Activated CD4-positive, alpha-beta T cell treated with anti-CD3 and anti-CD28 coated beads, Interleukin-2, amount 50 U/mL, for 24 hours (primary cell): Measurements from ENCODE around the gene FIG4.
"Not testable (repeated sequence)": the region's sequence is repeated elsewhere in the genome, so short reads cannot be mapped to it uniquely, and the experiment has no call there.

Experiments
- DNase-seq, 2 donors: peaks; one replicate each; pipeline ENCODE4 v3.0.0-alpha.2; 2020; ENCODE audit warnings: low read depth in 1 of 2, low spot score in 1 of 2

Gene FIG4

DNA sequence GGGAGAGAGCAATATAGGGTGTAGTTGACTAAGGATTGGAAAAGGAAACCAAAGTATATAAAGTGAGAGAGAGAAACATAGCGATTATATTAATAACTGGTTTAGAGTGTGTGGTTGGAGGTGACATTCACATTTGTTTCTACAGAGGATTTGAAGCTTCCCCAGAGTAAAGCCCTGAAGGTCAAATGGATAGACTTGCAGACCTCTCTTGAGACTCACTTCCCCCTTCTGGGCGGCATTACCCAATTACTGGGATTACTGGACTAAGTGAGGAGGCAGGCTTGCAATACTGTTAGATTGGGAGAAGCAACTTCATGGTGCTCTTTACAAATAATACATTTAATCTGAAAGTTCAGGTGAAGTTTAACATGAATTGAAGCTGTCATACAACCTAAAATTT, 10.7 kb downstream of the FIG4 start:
- no peak for DNase-seq

DNA sequence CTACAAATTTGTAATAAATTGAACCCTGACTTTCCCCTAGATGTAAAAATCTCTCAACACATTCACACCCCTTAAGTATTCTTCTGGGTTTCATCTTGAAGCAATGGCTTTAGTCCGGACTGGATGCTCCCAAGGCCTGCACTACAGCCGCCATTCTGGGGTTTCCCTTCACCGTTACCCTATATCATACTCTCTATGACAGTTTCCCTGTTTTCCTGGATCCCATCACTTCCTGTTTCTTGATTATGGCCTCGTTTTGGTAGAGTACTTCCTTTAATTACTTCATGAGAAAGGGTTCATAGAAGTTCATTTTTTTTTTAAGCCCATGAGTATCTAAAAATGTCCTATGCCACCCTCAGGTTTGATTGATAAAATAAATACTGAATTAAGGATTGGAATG, 11.7 kb downstream of the FIG4 start:
- no peak for DNase-seq

DNA sequence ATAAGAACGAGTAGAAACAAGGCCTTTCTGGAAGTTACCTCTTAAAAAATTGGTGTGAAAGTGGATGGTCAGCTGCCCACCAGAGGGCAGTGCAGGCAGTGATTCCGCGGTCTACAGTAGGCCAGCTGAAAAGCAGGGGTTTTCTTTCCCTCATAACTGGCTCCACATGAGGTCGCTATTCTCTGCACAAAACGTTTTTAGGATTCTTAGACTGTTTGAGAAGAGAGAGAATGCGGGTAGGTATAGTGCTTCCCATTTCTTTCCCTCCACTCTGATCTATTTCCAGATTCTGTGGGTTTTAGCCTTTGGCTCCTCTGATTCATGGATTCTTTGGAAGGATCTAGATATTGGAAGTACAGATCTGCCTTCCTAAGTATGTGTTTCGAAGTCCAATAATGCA, 14.2 kb downstream of the FIG4 start:
- DNase-seq, result peak in 1 of 2 donors; percentile 66

DNA sequence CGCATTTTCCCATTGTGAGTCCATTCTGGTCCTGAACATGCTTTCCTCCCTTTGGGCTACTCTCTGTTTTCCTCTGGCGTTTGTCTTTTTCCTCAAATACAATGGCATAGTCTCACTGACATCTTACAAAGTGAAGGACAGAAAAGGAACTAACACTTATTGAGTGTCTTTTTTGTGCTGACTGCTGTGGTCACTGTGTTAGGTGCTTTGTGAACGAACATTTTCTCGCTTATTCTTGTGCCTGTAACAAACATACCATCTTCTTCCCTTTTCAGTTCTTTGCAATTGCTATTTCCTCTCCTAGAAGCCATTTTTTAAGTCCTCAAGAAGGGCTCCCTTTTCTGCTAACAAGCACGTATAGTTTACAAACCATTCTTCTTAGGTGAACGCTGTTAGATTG, 15.4 kb downstream of the FIG4 start:
- DNase-seq, result no peak

DNA sequence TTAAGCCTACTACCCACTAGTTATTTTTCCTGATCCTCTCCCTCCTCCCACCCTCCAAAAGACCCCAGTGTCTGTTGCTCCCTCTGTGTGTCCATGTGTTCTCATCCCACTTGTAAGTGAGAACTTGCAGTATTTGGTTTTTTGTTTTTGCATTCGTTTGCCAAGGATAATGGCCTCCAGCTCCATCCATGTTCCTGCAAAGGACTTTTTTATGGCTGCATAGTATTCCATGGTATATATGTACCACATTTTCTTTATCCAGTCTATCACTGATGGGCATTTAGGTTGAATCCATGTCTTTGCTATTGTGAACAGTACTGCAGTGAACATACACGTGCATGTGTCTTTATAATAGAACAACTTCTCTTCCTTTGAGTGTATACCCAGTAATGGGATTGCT, 17.0 kb downstream of the FIG4 start:
- DNase-seq, result not testable (repeated sequence)

DNA sequence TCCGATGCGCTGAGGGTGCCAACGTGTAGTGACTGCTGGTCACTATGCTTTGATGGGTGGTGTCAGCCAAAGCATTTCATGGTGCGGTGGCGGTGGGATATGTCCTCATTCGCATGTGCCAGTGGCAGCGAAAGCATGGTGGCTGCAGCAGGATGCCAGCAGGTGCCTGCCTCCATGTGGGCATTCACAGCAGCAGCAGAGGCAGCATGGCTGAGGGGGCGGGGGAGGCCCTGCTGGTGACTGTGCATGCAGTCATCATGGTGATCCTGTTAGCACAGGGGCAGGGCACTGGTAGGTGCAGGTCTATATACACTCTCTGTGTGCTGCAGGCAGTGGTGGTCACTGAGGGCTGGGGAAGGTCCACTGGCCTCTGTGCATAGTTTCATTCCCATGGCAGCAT, 22.0 kb downstream of the FIG4 start:
- no peak for DNase-seq

DNA sequence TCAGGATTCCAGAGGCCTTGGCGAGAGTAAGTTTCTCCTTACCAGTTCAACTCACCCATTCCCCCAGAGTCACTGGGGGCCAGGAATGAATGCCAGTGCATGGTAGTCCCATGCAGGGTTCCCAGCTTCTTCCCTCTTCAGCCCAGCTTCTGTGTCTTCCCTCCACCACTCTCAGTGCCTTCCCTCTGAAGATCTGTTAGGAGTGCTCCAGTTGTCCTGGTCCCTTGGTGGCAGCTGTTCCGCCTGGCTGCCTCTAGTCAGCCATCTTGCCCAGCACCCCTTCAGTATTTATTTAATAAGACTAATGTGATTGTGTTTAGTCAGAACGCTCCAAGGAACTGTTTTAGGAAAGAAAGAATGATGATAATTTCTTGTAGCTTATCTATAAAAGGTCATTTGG, 23.1 kb downstream of the FIG4 start:
- no peak for DNase-seq

DNA sequence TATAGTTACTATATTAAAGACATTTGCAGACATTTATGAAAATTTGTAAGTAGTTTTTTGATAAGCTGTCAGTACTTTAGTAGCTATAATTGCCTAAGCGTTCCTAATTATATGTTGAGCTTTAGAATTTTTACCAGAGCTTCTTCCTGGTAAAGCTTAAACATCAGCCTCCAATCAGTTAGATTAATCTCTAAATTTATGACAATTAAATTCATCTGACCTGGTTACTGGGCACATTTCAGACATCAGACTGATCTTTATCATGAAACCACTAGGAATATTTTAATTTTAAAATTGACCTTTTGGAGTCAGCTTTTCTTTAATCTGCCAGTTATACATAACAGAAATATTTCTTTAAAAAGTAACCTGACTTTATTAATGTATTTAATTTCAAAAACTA, 23.5 kb downstream of the FIG4 start:
- no peak for DNase-seq

DNA sequence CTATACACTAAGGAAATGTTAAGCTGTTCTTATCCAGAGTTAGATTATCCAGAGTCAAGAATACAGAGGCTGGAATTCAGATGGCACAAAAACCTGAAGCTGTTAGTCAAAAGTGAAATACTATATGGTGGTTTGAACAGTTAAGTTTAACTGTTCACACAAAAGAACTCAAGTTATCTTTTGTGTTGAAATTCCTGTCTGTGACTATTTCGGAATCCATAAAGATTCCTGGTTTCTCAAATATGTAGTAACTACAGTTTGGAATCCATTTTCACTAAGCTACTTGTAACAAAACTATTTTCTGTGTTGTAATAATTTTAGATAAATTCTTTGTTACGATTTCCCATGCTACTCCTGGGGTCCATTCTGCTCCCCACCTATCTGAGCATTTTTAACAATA, 24.5 kb downstream of the FIG4 start:
- DNase-seq, result no peak

DNA sequence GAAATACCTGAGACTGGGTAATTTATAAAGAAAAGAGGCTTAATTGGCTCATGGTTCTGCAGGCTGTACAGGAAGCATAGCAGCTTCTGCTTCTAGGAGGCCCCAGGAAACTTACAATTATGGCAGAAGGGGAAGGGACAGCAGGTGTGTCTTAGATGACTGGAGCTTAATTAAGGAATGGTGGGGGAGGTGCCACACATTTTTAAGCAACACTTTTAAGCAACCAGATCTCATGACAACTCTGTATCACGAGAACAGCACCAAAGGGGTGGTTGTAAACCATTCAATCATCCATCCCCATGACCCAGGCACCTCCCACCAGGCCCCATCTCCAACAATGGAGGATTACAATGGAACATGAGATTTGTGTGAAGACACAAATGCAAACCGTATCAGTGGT, 26.9 kb downstream of the FIG4 start:
- DNase-seq, result no peak

DNA sequence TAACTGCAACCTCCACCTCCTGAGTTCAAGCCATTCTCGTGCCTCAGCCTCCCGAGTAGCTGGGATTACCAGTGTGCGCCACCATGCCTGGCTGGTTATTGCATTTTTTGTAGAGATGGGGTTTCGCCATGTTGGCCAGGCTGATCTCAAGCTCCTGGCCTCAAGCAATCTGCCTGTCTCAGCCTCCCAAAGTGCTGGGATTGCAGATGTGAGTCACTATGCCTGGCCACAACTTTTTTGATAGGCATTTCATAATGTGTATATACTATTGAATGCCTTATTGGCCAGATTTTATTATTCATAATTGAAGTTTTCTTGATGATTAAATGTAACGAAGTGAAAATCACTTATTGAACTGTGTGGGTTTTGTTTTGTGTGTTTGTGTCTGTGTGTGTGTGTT, 27.9 kb downstream of the FIG4 start:
- DNase-seq, result no peak

DNA sequence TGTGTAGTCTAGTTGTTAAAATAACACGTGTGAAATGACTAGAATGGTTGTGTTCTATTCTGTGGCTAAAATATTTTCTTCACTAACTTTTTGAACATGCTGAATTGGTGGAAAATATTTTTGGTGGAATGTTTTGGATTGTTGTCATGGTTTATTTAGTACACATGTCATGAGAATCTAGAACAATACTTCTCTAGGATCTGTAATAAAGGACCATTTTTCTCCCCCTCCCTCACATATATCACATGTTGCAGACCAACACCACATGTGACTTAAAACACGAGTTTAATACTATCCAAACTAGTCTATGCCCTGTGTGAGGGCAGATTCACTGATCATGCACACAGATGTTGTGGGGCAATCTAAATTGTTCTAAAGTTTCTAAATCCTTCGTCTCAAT, 29.2 kb downstream of the FIG4 start:
- DNase-seq, result no peak

DNA sequence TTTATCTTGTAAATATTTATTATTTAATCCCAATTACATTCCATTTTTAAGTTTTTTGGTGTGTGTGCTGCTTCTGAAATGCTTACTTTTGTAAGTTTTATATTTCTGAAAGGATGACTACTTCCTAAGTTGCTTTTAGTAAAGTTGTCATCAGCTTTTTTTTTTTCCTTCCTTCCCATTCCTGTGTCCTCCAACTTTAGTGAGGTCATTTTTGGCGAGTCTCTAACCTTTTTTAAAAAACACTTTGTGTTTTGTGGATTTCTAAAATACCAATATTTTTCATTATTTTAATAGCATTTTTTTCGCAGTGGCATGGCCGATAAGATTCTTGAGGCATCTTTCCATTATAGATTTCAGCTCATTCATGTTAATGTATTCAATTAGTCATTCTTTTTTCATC, 30.9 kb downstream of the FIG4 start:
- no peak for DNase-seq

DNA sequence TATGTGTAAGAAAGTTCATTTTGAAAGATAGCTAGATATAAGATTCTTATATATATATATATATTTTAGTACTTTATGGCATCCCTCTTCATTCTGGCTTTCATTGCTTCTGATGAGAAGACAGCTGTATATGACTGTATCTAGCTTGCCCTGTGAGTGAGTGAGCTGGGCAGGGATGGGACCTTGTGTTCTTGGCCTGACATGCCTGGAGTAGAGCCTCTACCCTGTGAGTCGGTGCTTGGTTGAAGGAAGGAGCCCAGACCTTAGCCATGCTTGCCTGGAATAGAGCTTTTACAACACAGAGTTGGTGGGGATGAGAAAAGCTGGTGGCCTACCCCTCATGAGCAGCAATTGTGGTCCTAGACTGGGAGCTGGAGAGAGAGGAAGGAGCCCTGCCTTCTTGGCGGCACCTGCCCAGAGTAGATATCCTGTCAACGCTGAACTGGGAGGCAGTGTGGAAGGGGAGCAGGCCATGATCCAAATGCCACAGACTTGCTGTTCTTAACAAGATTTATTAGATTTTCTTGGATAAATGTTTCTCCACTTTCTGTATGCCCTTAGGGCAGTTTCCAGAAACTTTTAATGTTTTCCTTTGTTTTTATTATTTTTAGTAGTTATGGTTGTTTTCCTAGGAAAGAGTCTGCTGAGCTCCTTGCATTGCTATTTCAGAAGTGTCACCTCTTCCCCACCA, 31.6 kb downstream of the FIG4 start:
- DNase-seq, result no peak

DNA sequence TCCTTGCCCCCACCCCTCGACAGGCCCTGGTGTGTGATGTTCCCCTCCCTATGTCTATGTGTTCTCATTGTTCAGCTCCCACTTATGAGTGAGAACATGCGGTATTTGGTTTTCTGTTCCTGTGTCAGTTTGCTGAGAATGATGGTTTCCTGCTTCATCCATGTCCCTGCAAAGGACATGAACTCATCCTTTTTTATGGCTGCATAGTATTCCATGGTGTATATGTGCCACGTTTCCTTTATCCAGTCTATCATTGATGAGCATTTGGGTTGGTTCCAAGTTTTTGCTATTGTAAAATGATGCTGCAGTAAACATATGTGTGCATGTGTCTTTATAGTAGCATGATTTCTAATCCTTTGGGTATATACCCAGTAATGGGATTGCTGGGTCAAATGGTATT, 34.2 kb downstream of the FIG4 start:
- not testable (repeated sequence) for DNase-seq

DNA sequence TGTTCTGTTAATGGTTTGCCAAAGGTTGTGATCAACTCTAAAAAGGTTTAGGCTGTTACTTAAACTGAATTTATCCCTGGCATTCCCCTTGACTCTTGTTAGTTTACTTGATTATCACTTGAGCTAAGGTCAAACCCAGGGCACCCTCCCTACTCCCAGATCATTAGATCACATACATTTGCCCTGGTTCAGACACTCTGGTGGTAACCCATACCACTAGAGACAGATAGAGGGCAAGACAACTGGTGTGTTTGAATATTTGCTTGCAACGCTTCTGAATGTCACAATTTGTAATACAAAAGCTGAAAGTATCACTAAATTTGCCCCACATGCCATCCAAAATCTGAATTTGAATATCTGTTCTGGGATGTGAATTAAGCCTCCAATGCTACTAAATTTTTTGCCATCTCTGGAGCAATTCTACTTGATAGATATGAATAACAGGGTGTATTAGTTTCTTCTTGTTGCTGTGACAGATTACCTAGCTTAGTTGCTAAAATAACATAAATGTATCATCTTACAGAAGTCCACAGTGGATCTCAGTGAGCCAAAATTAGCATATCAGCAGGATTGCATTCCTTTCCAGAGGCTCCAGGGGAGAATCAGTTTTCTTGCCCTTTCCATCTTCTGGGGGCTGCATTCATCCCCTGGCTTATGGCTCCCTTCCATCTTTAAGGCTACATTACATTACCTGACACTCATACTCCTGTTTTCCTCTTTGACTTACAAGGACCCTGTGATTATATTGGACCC, 45.4 kb downstream of the FIG4 start:
- DNase-seq, result no peak

DNA sequence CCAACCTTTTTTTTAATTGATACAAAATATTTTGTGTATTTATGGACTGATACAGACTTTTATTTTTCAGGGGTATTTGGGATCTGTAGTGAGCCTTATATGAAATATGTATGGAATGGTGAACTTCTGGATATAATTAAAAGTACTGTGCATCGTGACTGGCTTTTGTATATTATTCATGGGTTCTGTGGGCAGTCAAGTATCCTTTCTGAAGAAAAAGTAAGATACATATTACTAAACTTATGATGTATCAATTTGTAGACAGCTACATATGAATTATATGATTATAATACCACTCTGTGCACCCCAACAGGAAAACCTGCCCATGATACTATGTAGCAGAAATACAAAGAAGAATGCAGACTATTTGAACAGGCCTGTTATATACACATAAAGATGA, 47.2 kb downstream of the FIG4 start:
- no peak for DNase-seq

DNA sequence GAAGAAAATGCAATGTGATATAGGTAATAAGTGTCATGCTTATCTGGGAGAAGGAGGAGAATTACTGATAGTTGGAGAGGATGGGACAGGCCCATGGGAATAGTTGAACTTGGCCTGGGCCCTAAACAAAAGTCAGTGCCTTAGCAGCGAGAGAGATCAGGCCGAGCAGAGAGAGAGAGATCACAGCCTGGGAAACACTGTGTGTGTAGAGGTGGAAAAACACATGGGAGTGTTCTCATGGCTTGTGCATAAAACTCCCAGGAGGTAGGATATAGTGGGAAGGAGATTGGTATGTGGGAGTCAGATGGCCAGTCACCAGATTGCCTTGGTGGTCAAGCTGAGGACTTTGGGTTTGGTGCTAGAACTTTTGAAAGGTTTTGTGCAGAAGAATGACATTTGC, 47.6 kb downstream of the FIG4 start:
- DNase-seq, result no peak

DNA sequence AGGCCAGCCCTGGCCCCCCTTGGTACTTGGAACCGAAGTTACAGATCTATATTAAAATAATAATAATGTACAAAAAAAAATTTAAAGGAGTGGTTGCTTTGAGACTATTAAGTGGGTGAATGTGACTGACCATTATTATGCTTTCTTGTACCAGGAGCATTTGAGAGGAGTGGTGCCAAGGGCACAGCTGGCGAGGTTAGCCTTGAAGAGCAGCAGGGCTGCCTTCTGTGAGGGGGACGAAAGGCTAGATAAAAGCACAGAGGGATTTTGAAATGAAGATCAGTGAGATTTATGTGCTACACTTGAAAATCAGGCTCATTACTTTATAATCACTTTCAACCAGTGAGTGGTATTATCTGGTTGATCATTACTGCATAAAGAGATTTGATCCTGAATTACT, 48.6 kb downstream of the FIG4 start:
- no peak for DNase-seq

DNA sequence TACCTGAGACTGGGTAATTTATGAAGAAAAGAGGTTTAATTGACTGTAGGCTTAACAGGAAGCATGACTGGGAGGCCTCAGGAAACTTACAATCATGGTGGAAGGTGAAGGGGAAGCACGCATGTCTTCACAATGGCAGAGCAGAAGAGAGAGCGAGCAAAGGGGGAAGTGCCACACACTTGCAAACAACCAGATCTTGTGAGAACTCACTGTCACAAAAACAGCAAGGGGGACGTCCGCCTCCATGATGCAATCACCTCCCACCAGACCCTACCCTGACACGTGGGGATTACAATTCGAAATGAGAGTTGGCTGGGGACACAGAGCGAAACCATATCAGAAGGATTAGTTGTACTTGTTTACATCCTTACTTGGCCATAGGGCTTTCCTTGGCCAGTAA, 49.7 kb downstream of the FIG4 start:
- DNase-seq, result no peak

DNA sequence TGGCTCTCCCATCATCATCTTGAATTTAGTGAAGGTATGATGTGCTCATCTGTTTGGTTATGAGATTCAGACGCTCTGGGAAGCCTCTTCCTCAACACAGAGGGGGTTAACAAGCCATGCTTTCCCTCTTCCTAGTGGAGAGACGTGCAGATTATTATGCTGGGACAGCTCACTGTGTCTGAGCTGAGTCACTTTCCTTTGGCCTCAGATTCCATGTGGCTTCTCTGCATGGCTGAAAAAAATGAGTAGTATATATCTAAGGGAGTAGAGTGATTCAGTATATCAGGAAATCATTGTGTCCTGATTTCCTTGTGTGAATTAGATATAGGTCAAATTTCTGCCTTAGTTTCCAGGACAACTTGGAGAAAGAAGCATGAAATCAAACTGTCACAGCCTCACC, 52.6 kb downstream of the FIG4 start:
- DNase-seq, result no peak

DNA sequence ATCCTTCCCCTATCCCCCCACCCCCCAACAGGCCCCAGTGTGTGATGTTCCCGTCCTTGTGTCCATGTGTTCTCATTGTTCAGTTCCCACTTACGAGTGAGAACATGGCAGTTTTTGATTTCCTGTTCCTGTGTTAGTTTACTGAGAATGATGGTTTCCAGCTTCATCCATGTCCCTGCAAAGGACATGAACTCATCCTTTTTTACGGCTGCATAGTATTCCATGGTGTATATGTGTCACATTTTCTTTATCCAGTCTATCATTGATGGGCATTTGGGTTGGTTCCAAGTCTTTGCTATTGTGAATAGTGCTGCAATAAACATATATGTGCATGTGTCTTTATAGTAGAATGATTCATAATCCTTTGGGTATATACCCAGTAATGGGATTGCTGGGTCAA, 53.7 kb downstream of the FIG4 start:
- not testable (repeated sequence) for DNase-seq

DNA sequence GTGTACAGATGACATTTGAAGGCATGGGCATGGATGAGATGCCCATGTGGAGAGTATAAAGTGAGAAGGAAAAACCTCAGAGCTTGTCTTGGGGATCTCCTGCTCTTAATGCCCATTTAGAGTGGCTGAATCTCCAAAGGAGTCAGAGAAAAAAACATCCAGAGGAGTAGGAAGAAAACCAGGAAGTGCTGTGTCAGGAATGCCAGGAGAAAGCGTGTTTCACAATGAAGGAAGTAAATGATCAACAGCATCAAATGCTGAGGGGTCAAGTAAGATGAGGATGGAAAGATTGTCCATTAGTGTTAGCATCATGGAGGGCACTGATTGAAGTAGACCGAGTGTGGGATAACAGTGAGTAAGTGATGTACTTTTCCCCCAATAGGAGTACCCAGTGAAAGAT, 56.1 kb downstream of the FIG4 start:
- no peak for DNase-seq
